Duodenal mucosa (tissue), 2 donors: Measurements from ENCODE around the gene ADAMTS3.

Source experiments
- H3K27ac ChIP-seq: one replicate; pipeline ENCODE4 v1.7.0; 2013; ENCODE audit warnings: low read depth, low read length
- H3K27me3 ChIP-seq, 2 donors: one replicate each; pipeline ENCODE4 v1.7.0; 2013; ENCODE audit warnings: low read length in 2 of 2, control low read depth in 1 of 2; ENCODE audit not compliant: insufficient read depth in 2 of 2, control insufficient read depth in 1 of 2
- H3K36me3 ChIP-seq, 2 donors: one replicate each; pipeline ENCODE4 v1.7.0; 2013; ENCODE audit warnings: low read length in 2 of 2, control low read depth in 1 of 2; ENCODE audit not compliant: insufficient read depth in 2 of 2, control insufficient read depth in 1 of 2
- H3K4me1 ChIP-seq, 2 donors: one replicate each; pipeline ENCODE4 v1.7.0; 2013; ENCODE audit warnings: low read length in 2 of 2, control low read depth in 1 of 2; ENCODE audit not compliant: insufficient read depth in 2 of 2, control insufficient read depth in 1 of 2
- H3K4me3 ChIP-seq, 2 donors: one replicate each; pipeline ENCODE4 v1.7.0; 2013; ENCODE audit warnings: low read length in 2 of 2, low read depth in 1 of 2
- H3K9ac ChIP-seq, 2 donors: one replicate each; pipeline ENCODE4 v1.7.0; 2013; ENCODE audit warnings: low read length in 2 of 2, low read depth in 1 of 2
- H3K9me3 ChIP-seq, 2 donors: one replicate each; pipeline ENCODE4 v1.7.0; 2013; ENCODE audit warnings: low read length in 2 of 2, control low read depth in 1 of 2; ENCODE audit not compliant: control insufficient read depth in 1 of 2

The ADAMTS3 gene

DNA sequence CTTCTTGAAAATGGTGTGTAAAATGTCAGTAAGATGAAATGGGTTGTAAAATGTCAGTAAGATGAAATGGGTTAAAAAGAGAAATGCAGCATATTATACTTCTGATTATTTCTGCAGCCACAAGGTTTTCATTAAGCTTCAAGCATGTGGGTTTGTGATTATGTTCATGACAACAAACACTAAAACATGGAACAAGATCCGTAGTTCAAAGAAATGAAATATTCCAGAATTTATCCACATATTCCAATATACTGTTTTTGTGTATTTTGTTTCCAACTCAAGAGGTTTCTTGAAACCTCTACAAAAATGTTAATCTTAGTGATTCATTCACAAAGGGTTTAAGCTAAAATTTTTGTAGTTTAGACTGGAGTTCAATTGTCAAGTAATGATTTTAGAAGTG is 84.0 kb downstream of the ADAMTS3 start:
- Histone ChIP-seq H3K9me3 (no peaks in the 10 kb centered on the region), H3K4me3 (no peak overlapping the region), H3K36me3 (no peaks in the 10 kb centered on the region), H3K27ac (no peak overlapping the region), H3K9ac (no peak overlapping the region), H3K4me1 (no peaks in the 10 kb centered on the region), H3K27me3 (no peaks in the 10 kb centered on the region)

DNA sequence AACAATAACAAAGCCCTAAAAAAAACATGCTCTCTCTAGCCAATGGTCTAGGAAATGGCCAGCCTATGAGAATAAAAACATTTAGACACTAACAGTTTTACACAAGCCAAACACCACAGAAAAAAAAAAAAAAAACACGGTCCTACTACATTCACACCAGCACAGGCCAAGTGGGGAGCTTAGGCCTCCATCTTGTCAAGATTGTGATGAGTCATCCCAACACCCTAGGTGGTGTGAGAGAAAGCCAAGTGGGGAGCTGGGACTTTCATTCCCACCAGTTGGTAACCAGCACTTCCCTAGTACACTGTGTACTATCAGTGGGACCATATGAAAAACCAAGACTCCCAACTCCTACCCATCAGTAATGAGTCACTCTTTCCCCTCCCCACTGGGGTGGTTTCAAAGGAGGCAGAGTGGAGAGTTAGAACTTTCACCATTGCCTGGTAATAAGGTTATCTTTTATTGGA is 95.6 kb downstream of the ADAMTS3 start:
- H3K27me3 ChIP-seq: no peaks in the 10 kb centered on the region
- H3K4me1 ChIP-seq: no peaks in the 10 kb centered on the region
- H3K9ac ChIP-seq: no peak overlapping the region
- no peak overlapping the region for H3K4me3 ChIP-seq
- H3K36me3 ChIP-seq: no peaks in the 10 kb centered on the region
- no peak overlapping the region for H3K27ac ChIP-seq
- no peaks in the 10 kb centered on the region for H3K9me3 ChIP-seq

DNA sequence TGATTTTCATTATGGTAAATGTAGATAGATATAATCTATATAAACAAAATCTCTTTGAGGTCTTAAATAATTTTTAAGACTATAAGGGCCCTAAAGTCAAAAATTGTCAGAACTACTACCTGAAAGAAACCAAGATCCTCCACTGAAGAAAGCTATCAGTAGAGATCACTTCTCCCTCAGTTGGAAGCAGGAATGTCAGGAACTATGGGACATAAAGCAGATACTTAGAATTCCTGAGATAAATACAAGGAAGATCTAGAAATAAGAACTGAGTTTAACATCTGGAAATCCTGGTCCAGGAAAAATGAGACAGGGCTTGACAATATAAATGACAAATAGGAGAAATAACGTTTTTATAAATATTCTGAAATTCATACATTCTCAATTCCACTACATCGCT is 97.2 kb downstream of the ADAMTS3 start:
- Histone ChIP-seq H3K4me3 (no peak overlapping the region), H3K9ac (no peak overlapping the region), H3K4me1 (no peaks in the 10 kb centered on the region), H3K27ac (no peak overlapping the region), H3K27me3 (no peaks in the 10 kb centered on the region), H3K9me3 (no peaks in the 10 kb centered on the region), H3K36me3 (no peaks in the 10 kb centered on the region)

DNA sequence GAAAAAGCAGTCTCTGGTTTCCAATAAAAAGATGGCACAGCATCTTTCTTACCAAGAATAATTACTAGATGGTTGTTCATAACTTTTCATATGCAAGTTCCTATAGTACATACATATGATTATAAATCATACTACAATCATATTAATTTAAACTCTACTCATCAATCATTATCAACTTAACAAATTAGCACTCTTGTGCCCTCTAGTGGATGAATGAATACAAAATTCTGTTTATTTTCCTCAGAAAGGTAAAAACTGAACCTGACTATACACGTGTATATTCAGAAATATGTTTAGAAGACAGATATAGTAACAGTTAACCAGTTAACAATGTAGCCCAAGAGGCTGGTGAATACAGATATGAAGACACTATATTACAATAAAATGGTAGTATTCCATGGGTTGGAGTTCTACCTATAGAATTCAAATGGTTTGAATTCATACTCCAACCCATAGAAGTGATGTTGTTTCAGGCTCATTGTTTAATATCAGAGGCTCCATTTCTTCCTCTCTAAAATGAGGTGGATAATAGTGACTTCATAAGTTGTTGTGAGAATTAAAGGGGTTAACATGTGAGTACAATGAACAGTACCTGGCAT is 100.0 kb downstream of the ADAMTS3 start:
- Histone ChIP-seq H3K27me3 (no peaks in the 10 kb centered on the region), H3K4me1 (no peaks in the 10 kb centered on the region), H3K36me3 (no peaks in the 10 kb centered on the region), H3K4me3 (no peak overlapping the region), H3K27ac (no peak overlapping the region), H3K9ac (no peak overlapping the region), H3K9me3 (no peaks in the 10 kb centered on the region)

DNA sequence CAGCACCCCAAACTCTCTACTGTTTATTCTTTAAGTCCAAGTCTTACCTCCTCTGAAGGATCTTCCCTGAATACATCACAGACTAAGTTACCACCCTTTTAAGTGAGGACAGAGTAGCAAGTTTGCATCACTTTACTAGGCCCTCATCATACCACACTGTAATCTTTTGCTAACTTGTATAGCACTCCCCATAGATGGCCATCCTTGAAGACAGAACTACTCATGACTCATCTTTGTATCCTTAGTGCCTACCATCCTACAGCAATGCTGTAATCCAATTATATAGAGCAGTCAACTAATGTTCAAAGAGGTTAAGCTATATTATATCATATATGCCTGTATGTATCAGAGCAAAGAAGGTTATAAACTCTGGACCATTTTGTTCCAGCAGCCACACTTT is 101.4 kb downstream of the ADAMTS3 start:
- H3K27ac ChIP-seq: no peak overlapping the region
- H3K27me3 ChIP-seq: no peaks in the 10 kb centered on the region
- H3K4me3 ChIP-seq: no peak overlapping the region
- H3K4me1 ChIP-seq: no peaks in the 10 kb centered on the region
- no peaks in the 10 kb centered on the region for H3K9me3 ChIP-seq
- H3K36me3 ChIP-seq: no peaks in the 10 kb centered on the region
- H3K9ac ChIP-seq: no peak overlapping the region

DNA sequence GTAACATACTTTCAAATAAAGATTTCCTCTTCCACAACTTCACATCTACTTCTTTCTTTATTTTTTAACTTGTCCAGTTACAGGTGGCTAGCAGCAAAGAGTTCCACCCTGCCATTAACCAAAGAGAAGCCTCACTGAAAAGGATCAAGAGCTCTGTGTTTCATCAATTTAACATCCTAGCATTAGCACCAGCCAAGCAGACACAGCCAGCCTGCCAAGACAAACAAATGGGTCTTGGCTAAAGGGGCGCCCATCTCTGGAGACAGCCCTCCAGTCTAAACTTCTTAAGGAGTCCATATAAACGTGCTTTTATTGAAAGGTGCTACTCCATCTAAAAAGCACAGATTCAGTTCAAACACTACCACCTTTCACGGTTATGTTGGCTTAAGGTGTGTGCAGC is 105.3 kb downstream of the ADAMTS3 start:
- Histone ChIP-seq H3K9ac (no peak overlapping the region), H3K4me3 (no peak overlapping the region), H3K9me3 (no peaks in the 10 kb centered on the region), H3K27ac (no peak overlapping the region), H3K27me3 (no peaks in the 10 kb centered on the region), H3K4me1 (no peaks in the 10 kb centered on the region), H3K36me3 (no peaks in the 10 kb centered on the region)

DNA sequence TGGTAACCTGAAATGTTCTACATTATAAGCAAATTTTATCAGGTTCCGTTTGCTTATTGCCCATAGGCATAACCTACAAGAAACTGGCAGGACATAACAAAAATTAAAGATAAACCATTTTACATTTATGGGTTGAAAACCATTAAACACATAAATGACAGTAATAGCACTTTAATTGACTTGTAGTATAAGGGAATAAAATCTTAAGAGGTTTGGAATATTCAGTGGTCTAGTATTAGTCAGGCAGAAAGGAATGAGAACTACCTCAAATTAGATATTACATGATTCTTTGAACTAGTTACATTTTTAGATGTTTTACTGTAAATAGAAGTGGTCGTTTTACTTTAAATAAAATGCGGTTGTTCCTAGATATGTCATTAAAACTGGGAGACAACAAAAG is 111.9 kb downstream of the ADAMTS3 start:
- Histone ChIP-seq H3K4me1 (no peaks in the 10 kb centered on the region), H3K27ac (no peak overlapping the region), H3K9me3 (no peaks in the 10 kb centered on the region), H3K27me3 (no peaks in the 10 kb centered on the region), H3K9ac (no peak overlapping the region), H3K4me3 (no peak overlapping the region), H3K36me3 (no peaks in the 10 kb centered on the region)

DNA sequence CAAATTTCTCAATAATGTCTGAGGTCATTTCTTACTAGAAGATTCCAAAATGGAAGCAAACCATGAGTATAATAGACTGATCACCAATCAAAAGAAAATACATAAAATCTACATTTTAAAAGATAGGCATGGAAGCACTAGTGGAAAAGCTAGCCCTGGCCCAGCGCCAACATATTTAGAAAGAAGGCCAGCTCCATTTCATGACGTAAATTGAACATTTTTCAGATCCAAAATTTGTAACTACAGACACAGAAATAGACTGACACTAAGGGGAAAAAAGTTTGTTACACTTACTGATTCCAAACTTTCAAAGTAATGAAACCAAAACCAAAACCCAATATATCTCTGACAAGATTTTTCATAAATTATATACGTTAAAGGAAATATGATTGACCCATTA is 117.7 kb downstream of the ADAMTS3 start:
- no peak overlapping the region for H3K27ac ChIP-seq
- no peaks in the 10 kb centered on the region for H3K36me3 ChIP-seq
- no peaks in the 10 kb centered on the region for H3K4me1 ChIP-seq
- no peak overlapping the region for H3K4me3 ChIP-seq
- no peaks in the 10 kb centered on the region for H3K9me3 ChIP-seq
- H3K27me3 ChIP-seq: no peaks in the 10 kb centered on the region
- no peak overlapping the region for H3K9ac ChIP-seq

DNA sequence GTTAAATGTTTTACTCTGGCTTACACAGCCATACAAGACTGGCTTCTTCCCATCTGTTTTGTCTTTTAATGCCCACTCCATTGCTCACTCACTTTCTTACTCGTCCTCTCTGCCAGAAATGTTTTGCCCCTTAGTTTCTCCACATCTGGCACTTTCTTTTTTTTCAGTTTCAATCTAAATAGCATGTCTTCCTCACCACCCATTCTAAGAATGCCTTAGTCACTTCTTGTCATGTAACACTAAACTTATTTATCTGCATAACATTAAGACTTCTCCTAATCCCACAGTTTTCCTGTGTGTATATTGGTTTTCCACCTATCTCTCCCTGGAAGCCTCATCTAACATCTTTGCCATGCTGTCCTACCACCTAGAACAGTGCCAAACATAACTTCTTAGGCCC is 119.3 kb downstream of the ADAMTS3 start:
- Histone ChIP-seq H3K27me3 (no peaks in the 10 kb centered on the region), H3K36me3 (no peaks in the 10 kb centered on the region), H3K4me1 (no peaks in the 10 kb centered on the region), H3K4me3 (no peak overlapping the region), H3K27ac (no peak overlapping the region), H3K9ac (no peak overlapping the region), H3K9me3 (no peaks in the 10 kb centered on the region)

DNA sequence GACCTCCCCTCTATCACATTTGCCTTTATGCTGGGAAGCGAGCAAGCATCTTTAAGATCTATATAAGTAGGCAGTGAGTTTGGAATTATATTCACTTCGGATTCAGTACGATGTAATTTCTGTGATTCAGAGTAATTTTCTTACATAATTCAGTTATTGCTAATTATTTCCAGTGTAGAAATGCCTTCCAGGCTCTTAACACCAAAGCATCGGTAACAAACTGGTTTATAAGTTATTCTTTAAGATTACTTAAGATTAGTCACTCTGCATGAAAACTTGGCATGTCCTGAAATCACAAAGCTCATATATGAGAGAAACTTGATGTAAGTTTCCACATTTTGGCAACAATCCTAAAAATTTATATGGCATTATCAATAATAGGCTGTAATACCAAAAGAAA is 120.8 kb downstream of the ADAMTS3 start:
- Histone ChIP-seq H3K4me1 (no peaks in the 10 kb centered on the region), H3K27me3 (no peaks in the 10 kb centered on the region), H3K9ac (no peak overlapping the region), H3K27ac (no peak overlapping the region), H3K9me3 (no peaks in the 10 kb centered on the region), H3K36me3 (no peaks in the 10 kb centered on the region), H3K4me3 (no peak overlapping the region)
